HG03139 (cell line): ENCODE measurements around the gene ARID4B.
"Not testable (repeated sequence)": the region's sequence is repeated elsewhere in the genome, so short reads cannot be mapped to it uniquely, and the experiment has no call there.

Source experiments
- ATAC-seq: cut with Tn5 transposase; IDR thresholded peaks from one replicate; pipeline ENCODE4 v1.9.1; 2021; ENCODE audit not compliant: unreplicated experiment

The ARID4B gene

GRCh38 chr1:235227414-235227813, 100.6 kb downstream of the ARID4B start:
- ATAC-seq: no peak

GRCh38 chr1:235226933-235227332, 101.0 kb downstream of the ARID4B start:
- ATAC-seq: no peak

- ATAC-seq: no peak
Measured at GRCh38 chr1:235225299-235225698, 102.7 kb downstream of the ARID4B start.

GRCh38 chr1:235221653-235222375, 106.2 kb downstream of the ARID4B start:
- no peak for ATAC-seq

GRCh38 chr1:235215453-235215852, 112.5 kb downstream of the ARID4B start:
- ATAC-seq: no peak

GRCh38 chr1:235214962-235215361, 113.0 kb downstream of the ARID4B start:
- ATAC-seq: not testable (repeated sequence)

- ATAC-seq: no peak
Measured at GRCh38 chr1:235213752-235214151, 114.2 kb downstream of the ARID4B start.

GRCh38 chr1:235211517-235211916, 116.5 kb downstream of the ARID4B start:
- ATAC-seq: no peak

- no peak for ATAC-seq
Measured at GRCh38 chr1:235207209-235207565, 120.8 kb downstream of the ARID4B start.

GRCh38 chr1:235206533-235207208, 121.3 kb downstream of the ARID4B start:
- ATAC-seq: no peak

- ATAC-seq: no peak
Measured at GRCh38 chr1:235205687-235206086, 122.3 kb downstream of the ARID4B start.

- no peak for ATAC-seq
Measured at GRCh38 chr1:235203428-235203827, 124.6 kb downstream of the ARID4B start.

- ATAC-seq: not testable (repeated sequence)
Measured at GRCh38 chr1:235202447-235202846, 125.5 kb downstream of the ARID4B start.

- no peak for ATAC-seq
Measured at GRCh38 chr1:235199441-235199840, 128.5 kb downstream of the ARID4B start.

GRCh38 chr1:235190431-235190830, 137.5 kb downstream of the ARID4B start:
- no peak for ATAC-seq

GRCh38 chr1:235187316-235187715, 140.7 kb downstream of the ARID4B start:
- no peak for ATAC-seq

GRCh38 chr1:235181561-235182245, 146.3 kb downstream of the ARID4B start:
- no peak for ATAC-seq

GRCh38 chr1:235180916-235181460, 147.0 kb downstream of the ARID4B start:
- ATAC-seq: no peak

- no peak for ATAC-seq
Measured at GRCh38 chr1:235176486-235176885, 151.5 kb downstream of the ARID4B start.

GRCh38 chr1:235169986-235170385, 158.0 kb downstream of the ARID4B start:
- no peak for ATAC-seq

- no peak for ATAC-seq
Measured at GRCh38 chr1:235168375-235168774, 159.6 kb downstream of the ARID4B start.
